Skeletal muscle satellite cell (primary cell): Measurements from ENCODE around the gene LACRT.
"Not testable (repeated sequence)": the region's sequence is repeated elsewhere in the genome, so short reads cannot be mapped to it uniquely, and the experiment has no call there.

Experiments
- H3K27me3 ChIP-seq: 2 replicates; pipeline ENCODE4 v1.7.0; 2013; ENCODE audit warnings: low read length; ENCODE audit not compliant: control insufficient read depth, insufficient read depth
- H3K36me3 ChIP-seq: 2 replicates; pipeline ENCODE4 v1.7.0; 2013; ENCODE audit warnings: mild to moderate bottlenecking, control low read depth, low read length; ENCODE audit not compliant: insufficient read depth
- H3K4me1 ChIP-seq: 2 replicates; pipeline ENCODE4 v1.7.0; 2013; ENCODE audit warnings: low read length; ENCODE audit not compliant: control insufficient read depth, insufficient read depth
- H3K4me2 ChIP-seq: 2 replicates; pipeline ENCODE4 v1.7.0; 2013; ENCODE audit warnings: mild to moderate bottlenecking, low read length
- H3K4me3 ChIP-seq: 2 replicates; pipeline ENCODE4 v1.7.0; 2013; ENCODE audit warnings: low read length
- H3K9ac ChIP-seq: 2 replicates; pipeline ENCODE4 v1.7.0; 2013; ENCODE audit warnings: mild to moderate bottlenecking, low read depth, low read length, moderate library complexity
- H3K9me3 ChIP-seq: replicated peaks from 2 replicates; pipeline ENCODE4 v1.7.0; 2013; ENCODE audit warnings: mild to moderate bottlenecking, control low read depth, low read length

The LACRT gene

DNA sequence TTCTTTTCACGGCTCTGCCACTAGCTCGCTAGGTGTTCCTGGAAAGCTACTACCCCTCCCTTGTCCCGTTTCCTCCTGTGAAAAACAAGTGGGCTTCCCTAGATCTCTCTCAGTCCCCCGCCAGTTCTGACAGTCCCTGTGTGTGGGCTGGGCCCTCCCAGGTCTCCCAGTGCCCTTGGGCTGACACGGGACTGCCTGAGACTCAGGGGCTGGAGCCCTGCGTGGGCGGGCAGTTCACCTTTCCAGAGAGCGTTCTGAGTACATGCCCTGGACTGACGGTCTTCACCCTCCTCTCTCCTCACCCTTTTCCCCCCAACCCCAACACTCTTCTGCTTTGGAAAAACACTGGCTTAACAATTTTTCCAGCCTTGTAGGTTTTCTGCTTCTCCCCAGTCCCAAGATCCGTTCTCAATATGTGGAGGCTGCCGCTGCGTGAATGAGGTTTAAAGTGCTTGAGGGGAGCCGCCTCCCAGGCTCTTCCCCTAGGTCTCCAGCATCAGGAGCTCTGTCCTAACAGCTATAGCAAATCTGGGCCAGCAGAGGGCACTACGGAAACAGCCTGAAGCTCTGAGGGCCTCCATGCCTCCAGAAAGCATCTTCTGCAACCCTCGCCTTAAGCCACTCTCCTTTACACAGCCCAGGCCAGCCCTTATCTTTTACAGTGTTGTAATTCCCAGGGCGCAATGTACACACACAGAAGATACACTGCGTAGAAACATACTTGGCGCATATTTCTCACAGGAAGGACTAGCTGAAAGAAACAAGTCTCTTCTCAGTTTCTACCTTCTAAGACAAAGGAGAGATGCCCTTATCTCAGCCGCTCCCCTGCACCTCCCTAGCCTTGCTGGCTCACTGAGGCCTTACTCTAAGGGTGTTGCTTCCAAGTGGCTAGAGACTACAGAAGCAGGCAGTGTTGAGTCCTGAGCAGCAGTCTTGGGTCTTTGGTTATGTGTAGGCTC is 23.9 kb upstream of the LACRT start:
- Histone ChIP-seq H3K36me3 (no peaks in the 10 kb centered on the region), H3K27me3 (peaks cover 19% of the 10 kb centered on the region), H3K9me3 (no peaks in the 10 kb centered on the region), H3K9ac (no peak overlapping the region), H3K4me3 (no peak overlapping the region), H3K4me1 (no peaks in the 10 kb centered on the region), H3K4me2 (no peak overlapping the region)

DNA sequence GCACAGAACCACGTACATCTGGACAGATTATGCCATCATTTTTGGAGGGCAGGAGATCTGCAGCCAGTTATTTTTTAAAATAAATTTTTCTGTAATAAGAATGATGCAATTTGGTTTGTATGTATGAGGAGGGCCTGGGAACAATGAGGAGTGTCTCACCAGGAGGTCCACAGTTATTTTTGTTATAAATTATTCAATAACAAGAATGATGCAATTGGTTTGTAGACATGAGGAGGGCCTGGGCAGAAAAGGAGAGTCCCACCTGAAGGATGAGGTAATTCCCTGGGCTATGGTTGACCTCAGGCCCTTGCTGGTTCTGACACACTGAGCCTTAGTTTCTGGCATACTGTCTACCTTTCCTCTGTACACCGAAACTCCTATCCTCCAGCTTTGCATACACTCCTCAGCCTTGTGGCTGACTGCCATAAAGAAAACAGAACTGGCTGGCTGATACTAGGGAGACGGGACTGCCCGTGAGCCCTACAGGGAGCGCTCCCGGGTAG is 22.5 kb upstream of the LACRT start:
- no peaks in the 10 kb centered on the region for H3K36me3 ChIP-seq
- no peak overlapping the region for H3K4me2 ChIP-seq

DNA sequence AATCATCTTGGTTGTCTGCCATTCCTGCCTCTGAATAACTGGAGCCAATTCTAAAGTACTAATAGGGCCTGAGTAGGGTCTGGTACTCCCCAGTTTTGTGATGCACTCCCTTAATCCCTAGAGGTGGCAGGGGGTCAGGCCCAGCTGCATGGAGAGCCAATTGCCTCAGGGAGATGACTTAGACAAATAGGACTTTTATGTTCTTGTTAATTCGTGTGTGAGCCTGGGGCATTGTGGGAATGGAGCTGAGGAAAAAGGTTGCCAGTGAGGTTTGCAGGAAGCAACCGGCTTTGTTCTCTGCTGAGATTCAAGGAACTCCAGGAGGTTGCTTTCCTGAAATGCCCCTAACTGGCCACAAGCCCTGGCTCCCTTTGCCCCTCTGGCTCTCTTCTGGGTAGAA is 20.2 kb upstream of the LACRT start:
- Histone ChIP-seq H3K4me2 (no peak overlapping the region), H3K4me1 (no peaks in the 10 kb centered on the region), H3K9me3 (no peaks in the 10 kb centered on the region), H3K36me3 (no peaks in the 10 kb centered on the region), H3K4me3 (no peak overlapping the region), H3K9ac (no peak overlapping the region), H3K27me3 (peaks cover 32% of the 10 kb centered on the region)

More for the DNA sequence above, 22.5 kb upstream of the LACRT start:
- no peak overlapping the region for H3K9ac ChIP-seq
- H3K27me3 ChIP-seq: peaks cover 30% of the 10 kb centered on the region
- no peaks in the 10 kb centered on the region for H3K4me1 ChIP-seq
- H3K9me3 ChIP-seq: no peaks in the 10 kb centered on the region
- no peak overlapping the region for H3K4me3 ChIP-seq

DNA sequence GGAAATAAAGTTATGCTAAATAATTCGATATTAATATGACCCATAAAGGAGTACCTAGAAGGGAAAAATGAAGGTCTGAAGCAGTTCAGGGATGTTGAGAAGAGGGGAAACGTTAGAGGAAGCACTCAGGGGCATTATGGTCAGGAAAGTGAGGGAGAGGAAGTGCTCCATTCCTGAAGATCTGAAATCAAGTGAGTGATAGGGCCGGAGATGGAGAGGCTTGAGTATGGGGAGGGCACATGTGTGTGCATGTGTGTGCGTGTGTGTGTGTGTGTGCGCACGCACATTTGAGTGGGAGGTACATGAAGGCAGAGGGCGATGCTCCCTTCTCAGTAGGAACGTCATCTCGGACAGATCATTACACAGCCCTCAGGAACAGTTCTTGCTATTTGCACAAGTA is 18.3 kb upstream of the LACRT start:
- Histone ChIP-seq H3K36me3 (no peaks in the 10 kb centered on the region), H3K27me3 (peaks cover 33% of the 10 kb centered on the region), H3K9ac (no peak overlapping the region), H3K4me1 (no peaks in the 10 kb centered on the region), H3K4me3 (no peak overlapping the region), H3K4me2 (no peak overlapping the region), H3K9me3 (no peaks in the 10 kb centered on the region)

DNA sequence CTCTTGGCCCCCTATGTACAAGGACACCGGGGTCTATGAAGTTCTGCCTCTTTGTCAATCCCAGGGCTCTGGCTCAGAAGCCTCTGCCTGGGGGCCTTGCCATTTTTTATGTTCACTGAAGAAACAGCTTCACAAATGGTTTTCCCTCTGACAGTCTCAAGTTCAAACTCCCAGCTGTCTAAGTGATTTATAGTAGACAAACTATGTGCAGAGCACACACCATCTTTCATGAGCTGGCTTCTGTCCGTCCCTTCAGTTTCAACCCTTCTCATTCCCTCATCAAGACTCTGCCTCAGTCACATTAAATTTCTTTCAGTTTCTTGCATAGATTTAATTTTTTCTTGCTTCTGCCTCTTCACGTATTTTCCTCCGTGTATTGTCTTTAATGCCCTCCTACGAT is 16.2 kb upstream of the LACRT start:
- Histone ChIP-seq H3K4me2 (no peak overlapping the region), H3K27me3 (peaks cover 30% of the 10 kb centered on the region), H3K4me1 (no peaks in the 10 kb centered on the region), H3K4me3 (no peak overlapping the region), H3K36me3 (no peaks in the 10 kb centered on the region), H3K9me3 (no peaks in the 10 kb centered on the region), H3K9ac (no peak overlapping the region)

DNA sequence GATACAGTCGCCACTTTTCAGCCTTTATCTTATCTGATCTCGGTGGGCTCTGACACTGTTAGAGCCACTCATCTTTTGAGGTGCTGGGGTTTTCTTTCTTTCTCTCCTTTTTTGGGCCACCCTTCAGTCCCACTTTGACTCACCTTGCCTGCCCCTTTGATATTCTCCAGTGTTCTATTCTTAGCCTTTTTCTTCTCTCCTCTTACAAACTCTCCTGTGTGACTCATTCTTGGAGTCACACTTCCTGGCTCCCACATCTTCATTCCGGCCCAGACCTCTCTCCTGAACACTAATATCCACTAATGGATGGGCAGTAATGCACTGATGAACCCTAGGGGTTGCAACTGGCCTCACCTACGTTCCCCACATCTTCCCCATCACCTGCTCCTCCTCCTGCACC is 15.7 kb upstream of the LACRT start:
- Histone ChIP-seq H3K9ac (no peak overlapping the region), H3K4me3 (no peak overlapping the region), H3K9me3 (no peaks in the 10 kb centered on the region), H3K27me3 (peaks cover 32% of the 10 kb centered on the region), H3K36me3 (no peaks in the 10 kb centered on the region), H3K4me2 (no peak overlapping the region), H3K4me1 (no peaks in the 10 kb centered on the region)

DNA sequence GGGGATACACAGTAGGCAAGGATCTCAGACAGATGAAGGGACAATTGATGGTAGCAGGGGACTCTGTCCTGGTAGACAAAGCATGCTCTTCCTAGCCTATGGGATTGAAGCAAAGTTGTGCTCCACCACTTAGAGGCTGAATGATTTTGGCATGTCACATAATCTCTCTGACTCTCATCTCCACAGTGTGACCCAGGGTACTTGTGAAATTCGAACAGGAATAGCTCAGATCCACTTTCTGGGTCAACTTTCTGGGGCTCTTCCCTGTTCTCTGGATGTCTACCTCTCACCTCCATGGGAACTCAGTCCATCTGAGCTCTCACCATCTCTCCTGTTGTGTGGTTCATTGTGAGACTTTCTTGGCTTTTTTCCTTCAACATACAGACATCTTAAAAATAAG is 15.1 kb upstream of the LACRT start:
- Histone ChIP-seq H3K4me1 (no peaks in the 10 kb centered on the region), H3K4me2 (no peak overlapping the region), H3K27me3 (peaks cover 35% of the 10 kb centered on the region), H3K9ac (no peak overlapping the region), H3K9me3 (no peaks in the 10 kb centered on the region), H3K36me3 (no peaks in the 10 kb centered on the region), H3K4me3 (no peak overlapping the region)

DNA sequence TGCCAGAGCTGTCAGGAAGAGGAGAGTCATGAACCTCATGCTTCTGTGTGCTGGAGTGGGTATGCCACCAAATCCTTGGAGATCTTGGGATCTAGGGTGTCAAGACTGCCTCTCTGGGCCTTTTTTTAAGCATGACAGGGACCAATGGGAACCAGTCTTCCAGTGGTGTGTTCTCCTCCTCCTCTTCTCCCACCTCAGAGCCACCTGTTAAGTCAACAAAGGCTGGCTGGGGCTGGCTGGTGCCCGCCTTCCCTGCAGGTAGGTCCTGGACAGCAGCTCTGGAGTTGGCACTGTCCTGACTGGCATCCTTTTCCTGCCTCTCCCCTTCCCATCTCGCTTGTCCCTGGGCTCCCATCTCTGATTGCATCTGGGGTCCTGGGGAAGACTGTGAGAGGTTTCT is 13.6 kb upstream of the LACRT start, which contains the start of gene DCD:
Gene DCD (minus strand): TSS at position 101 of the 400 bp plus-strand sequence. CDS start 62 bp downstream, at position 39.
- no peaks in the 10 kb centered on the region for H3K36me3 ChIP-seq
- H3K4me1 ChIP-seq: no peaks in the 10 kb centered on the region
- no peak within 1 kb of the TSS for H3K9ac ChIP-seq
- no peak within 1 kb of the TSS for H3K4me3 ChIP-seq
- H3K9me3 ChIP-seq: no peaks in the 10 kb centered on the region
- H3K4me2 ChIP-seq: no peak within 1 kb of the TSS
- H3K27me3 ChIP-seq: peaks cover 36% of the 10 kb centered on the region

DNA sequence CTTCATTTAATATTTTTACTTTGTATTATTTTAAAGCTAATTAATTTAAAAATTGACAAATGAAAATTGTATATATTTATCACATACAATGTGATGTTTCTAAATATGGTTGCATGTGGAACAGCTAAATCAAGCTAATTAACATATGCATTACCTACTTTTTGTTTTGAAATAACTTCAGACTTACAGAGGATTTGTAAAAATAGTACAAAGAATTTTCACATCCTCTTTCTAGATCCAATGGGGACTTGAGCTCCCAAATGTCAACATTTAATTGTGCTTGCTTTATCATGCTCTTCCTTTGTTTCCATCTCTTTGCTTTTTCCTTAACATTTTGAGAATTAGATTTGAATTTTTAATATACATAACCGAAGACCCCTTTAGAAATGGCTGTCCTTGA is 6.9 kb upstream of the LACRT start:
- Histone ChIP-seq H3K4me2 (no peak overlapping the region), H3K4me1 (no peaks in the 10 kb centered on the region), H3K4me3 (no peak overlapping the region), H3K9ac (no peak overlapping the region), H3K9me3 (no peaks in the 10 kb centered on the region), H3K27me3 (peaks cover 21% of the 10 kb centered on the region), H3K36me3 (no peaks in the 10 kb centered on the region)

DNA sequence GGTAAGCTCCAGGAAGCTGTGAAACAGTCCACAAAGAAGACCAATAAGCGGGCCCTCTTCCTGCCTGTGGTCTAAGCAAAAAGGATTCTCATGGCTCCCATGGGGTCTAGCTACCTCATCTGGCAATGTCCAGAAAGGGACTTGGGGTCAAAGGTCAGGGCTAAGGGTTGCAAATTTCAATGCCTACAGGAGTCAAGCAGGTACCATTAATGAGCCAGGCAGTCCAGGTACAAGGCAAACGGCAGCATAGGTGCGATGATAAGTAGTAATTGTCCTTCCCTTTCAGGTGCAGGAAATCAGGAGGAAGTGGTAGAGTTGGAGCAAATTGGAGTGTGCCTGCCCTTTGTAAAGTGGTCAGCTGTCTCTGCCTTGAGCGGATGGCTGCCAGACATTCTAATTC is 6.4 kb upstream of the LACRT start:
- Histone ChIP-seq H3K4me3 (no peak overlapping the region), H3K27me3 (peaks cover 21% of the 10 kb centered on the region), H3K4me1 (no peaks in the 10 kb centered on the region), H3K4me2 (no peak overlapping the region), H3K36me3 (no peaks in the 10 kb centered on the region), H3K9ac (no peak overlapping the region), H3K9me3 (no peaks in the 10 kb centered on the region)

DNA sequence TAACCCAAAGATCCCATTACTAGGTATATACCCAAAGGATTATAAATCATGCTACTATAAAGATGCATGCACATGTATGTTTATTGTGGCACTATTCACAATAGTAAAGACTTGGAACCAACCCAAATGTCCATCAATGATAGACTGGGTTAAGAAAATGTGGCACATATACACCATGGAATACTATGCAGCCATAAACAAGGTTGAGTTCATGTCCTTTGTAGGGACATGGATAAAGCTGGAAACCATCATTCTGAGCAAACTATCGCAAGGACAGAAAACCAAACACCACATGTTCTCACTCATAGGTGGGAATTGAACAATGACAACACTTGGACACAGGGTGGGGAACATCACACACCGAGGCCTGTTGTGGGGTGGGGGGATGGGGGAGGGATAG is 4.4 kb upstream of the LACRT start:
- H3K4me2 ChIP-seq, H3K4me1 ChIP-seq, H3K4me3 ChIP-seq, H3K9me3 ChIP-seq, H3K36me3 ChIP-seq, H3K9ac ChIP-seq: not testable (repeated sequence)
- H3K27me3 ChIP-seq: peaks cover 14% of the 10 kb centered on the region
